Activated T-helper 1 cell treated with Interleukin-2 at 50 U/mL for 16 hours (primary cell): ENCODE measurements around the gene DRC7.

Experiments used
- DNase-seq: peaks from one replicate; pipeline ENCODE4 v3.0.0-alpha.2; 2020; ENCODE audit warnings: low read depth

Gene DRC7

GRCh38 chr16:57690782-57691471 lies 3.7 kb upstream of the DRC7 start:
- no peak for DNase-seq

GRCh38 chr16:57692636-57693035 lies 2.0 kb upstream of the DRC7 start:
- DNase-seq = no peak

GRCh38 chr16:57693550-57693949 lies 1.1 kb upstream of the DRC7 start:
- no peak for DNase-seq

- DNase-seq = no peak
These were observed 328 bp upstream of the DRC7 start for GRCh38 chr16:57694231-57694724.

GRCh38 chr16:57695680-57696069 lies 1.1 kb downstream of the DRC7 start:
- DNase-seq = no peak

- DNase-seq = no peak
These were observed 1.6 kb downstream of the DRC7 start for GRCh38 chr16:57696240-57696639.

- no peak for DNase-seq
These were observed 3.4 kb downstream of the DRC7 start for GRCh38 chr16:57697896-57698537.

- no peak for DNase-seq
These were observed 4.3 kb downstream of the DRC7 start for GRCh38 chr16:57698812-57699405.

- no peak for DNase-seq
These were observed 4.9 kb downstream of the DRC7 start for GRCh38 chr16:57699481-57699880.

- DNase-seq = no peak
These were observed 5.3 kb downstream of the DRC7 start for GRCh38 chr16:57699899-57700298.

- DNase-seq = no peak
These were observed 6.4 kb downstream of the DRC7 start for GRCh38 chr16:57700781-57701551.

GRCh38 chr16:57701759-57702371 lies 7.3 kb downstream of the DRC7 start:
- DNase-seq = no peak

- DNase-seq = no peak
These were observed 8.9 kb downstream of the DRC7 start for GRCh38 chr16:57703416-57704010.

GRCh38 chr16:57704011-57704904 lies 9.7 kb downstream of the DRC7 start:
- no peak for DNase-seq

GRCh38 chr16:57704905-57705852 lies 10.6 kb downstream of the DRC7 start:
- DNase-seq = no peak

- DNase-seq = no peak
These were observed 12.1 kb downstream of the DRC7 start for GRCh38 chr16:57706717-57707116.

GRCh38 chr16:57707331-57707730 lies 12.7 kb downstream of the DRC7 start:
- DNase-seq = no peak

- DNase-seq = no peak
These were observed 13.6 kb downstream of the DRC7 start for GRCh38 chr16:57708168-57708567.

GRCh38 chr16:57709663-57710062 lies 15.1 kb downstream of the DRC7 start:
- DNase-seq = no peak

GRCh38 chr16:57711346-57711745 lies 16.7 kb downstream of the DRC7 start:
- no peak for DNase-seq
